Common myeloid progenitor, CD34-positive (primary cell): ENCODE measurements around the gene KCNMA1.

Source experiments
- CTCF ChIA-PET: fragments of 350-600 bp; sonication (Branson Sonifier 250); formaldehyde crosslinking; loops from one replicate; lab custom pipeline; 2021; ENCODE audit warnings: antibody characterized with exemption; lab: Charles Lee
- POLR2A ChIA-PET: fragments of 350-600 bp; sonication (Branson Sonifier 250); formaldehyde crosslinking; loops from one replicate; lab custom pipeline; 2021; ENCODE audit warnings: antibody characterized with exemption; lab: Charles Lee
- DNase-seq, 3 donors: peaks; one replicate each; pipeline versions ENCODE4 v3.0.0 to v3.0.0-alpha.2; 2013
- H3K27ac ChIP-seq, 2 experiments: 1 replicate in 1 of 2; 2 replicates in 1 of 2; pipeline ENCODE4 v1.7.0; 2013; ENCODE audit warnings: inconsistent platforms in 2 of 2, low read length in 2 of 2, mild to moderate bottlenecking in 2 of 2, low read depth in 1 of 2, moderate library complexity in 1 of 2; ENCODE audit not compliant: severe bottlenecking in 2 of 2, insufficient read depth in 1 of 2, poor library complexity in 1 of 2
- H3K27me3 ChIP-seq, 5 experiments: replicated peaks in 2 of 5; 1 replicate in 3 of 5; 2 replicates in 2 of 5; pipeline versions ENCODE4 v1.6.1 to v1.7.0; 2013; ENCODE audit warnings: low read length in 4 of 5, mild to moderate bottlenecking in 2 of 5, moderate library complexity in 2 of 5, inconsistent platforms in 1 of 5; ENCODE audit not compliant: insufficient read depth in 5 of 5, control insufficient read depth in 4 of 5
- H3K36me3 ChIP-seq, 4 experiments: 1 replicate in 2 of 4; 2 replicates in 2 of 4; pipeline versions ENCODE4 v1.6.1 to v1.7.0; 2013; ENCODE audit warnings: low read length in 3 of 4, control low read depth in 1 of 4, mild to moderate bottlenecking in 1 of 4; ENCODE audit not compliant: control insufficient read depth in 4 of 4, insufficient read depth in 4 of 4
- H3K4me1 ChIP-seq, 4 experiments: 1 replicate in 3 of 4; 2 replicates in 1 of 4; pipeline versions ENCODE4 v1.6.1 to v1.7.1; 2013; ENCODE audit warnings: low read length in 3 of 4, mild to moderate bottlenecking in 3 of 4, control low read depth in 1 of 4, inconsistent platforms in 1 of 4, moderate library complexity in 1 of 4; ENCODE audit not compliant: control insufficient read depth in 4 of 4, insufficient read depth in 4 of 4; ENCODE audit errors: control extremely low read depth in 1 of 4
- H3K4me3 ChIP-seq, 7 experiments: 1 replicate in 4 of 7; 2 replicates in 3 of 7; pipeline versions ENCODE4 v1.5.1 to v1.7.0; 2013; ENCODE audit warnings: mild to moderate bottlenecking in 7 of 7, low read length in 6 of 7, moderate library complexity in 6 of 7, inconsistent platforms in 2 of 7, low read depth in 2 of 7, control low read depth in 1 of 7; ENCODE audit not compliant: insufficient read depth in 4 of 7, control insufficient read depth in 1 of 7; ENCODE audit errors: extremely low read depth in 1 of 7
- H3K9me3 ChIP-seq, 5 experiments: 1 replicate in 4 of 5; 2 replicates in 1 of 5; pipeline versions ENCODE4 v1.6.1 to v1.7.1; 2013; ENCODE audit warnings: low read length in 4 of 5, mild to moderate bottlenecking in 2 of 5, inconsistent platforms in 1 of 5, low read depth in 1 of 5, moderate library complexity in 1 of 5; ENCODE audit not compliant: control insufficient read depth in 4 of 5, insufficient read depth in 2 of 5; ENCODE audit errors: control extremely low read depth in 1 of 5
- WGBS: methylation state at CpG from one replicate; pipeline ENCODE4 v1.1.5; 2013; ENCODE audit not compliant: insufficient coverage; 5-methylcytosine and 5-hydroxymethylcytosine counted together

The KCNMA1 gene

GRCh38 chr10:76977046-76977445 lies 660.6 kb downstream of the KCNMA1 start:
- CTCF ChIA-PET, result no interaction called here
- Histone ChIP-seq H3K27ac (no peak overlapping the region), H3K9me3 (no peaks in the 10 kb centered on the region), H3K27me3 (peaks cover 0 to 3% (median 0%) of the 10 kb centered on the region in 5 experiments), H3K4me3 (no peak overlapping the region), H3K4me1 (no peaks in the 10 kb centered on the region), H3K36me3 (no peaks in the 10 kb centered on the region)
- WGBS, result 100% methylated on average over 2 of the region's 3 CpGs
- no peak for DNase-seq
- POLR2A ChIA-PET, result no interaction called here

- DNase-seq, result no peak
- Histone ChIP-seq H3K27ac (no peak overlapping the region), H3K4me1 (no peaks in the 10 kb centered on the region), H3K27me3 (peaks cover 0 to 3% (median 0%) of the 10 kb centered on the region in 5 experiments), H3K9me3 (no peaks in the 10 kb centered on the region), H3K36me3 (no peaks in the 10 kb centered on the region), H3K4me3 (no peak overlapping the region)
- WGBS, result 100% methylated on average over 1 of the region's 1 CpG
- ChIA-PET CTCF (no interaction called here), POLR2A (no interaction called here)
Observed at GRCh38 chr10:76976142-76976541, 661.5 kb downstream of the KCNMA1 start.

GRCh38 chr10:76975126-76975525 lies 662.5 kb downstream of the KCNMA1 start:
- CTCF ChIA-PET, result interaction anchor here (1.0 to 1.3 kb wide), 2 partner anchors 12 to 17 kb away, joined by 3 to 4 read pairs; no protein-coding TSS in a partner anchor
- Histone ChIP-seq H3K4me1 (no peaks in the 10 kb centered on the region), H3K36me3 (no peaks in the 10 kb centered on the region), H3K27ac (no peak overlapping the region), H3K27me3 (peaks cover 0 to 3% (median 0%) of the 10 kb centered on the region in 5 experiments), H3K9me3 (no peaks in the 10 kb centered on the region), H3K4me3 (no peak overlapping the region)
- WGBS, result 100% methylated on average over 1 of the region's 6 CpGs
- POLR2A ChIA-PET, result no interaction called here
- no peak for DNase-seq

GRCh38 chr10:76974017-76974691 lies 663.5 kb downstream of the KCNMA1 start:
- no peak for DNase-seq
- ChIA-PET POLR2A (no interaction called here), CTCF (no interaction called here)
- no peak overlapping the region for H3K4me3 ChIP-seq
- H3K9me3 ChIP-seq, result no peaks in the 10 kb centered on the region
- H3K27me3 ChIP-seq, result peaks cover 0 to 3% (median 0%) of the 10 kb centered on the region in 5 experiments
- no peaks in the 10 kb centered on the region for H3K36me3 ChIP-seq
- H3K27ac ChIP-seq, result no peak overlapping the region
- no peaks in the 10 kb centered on the region for H3K4me1 ChIP-seq
- 92% methylated on average over 9 of the region's 10 CpGs for WGBS

GRCh38 chr10:76973091-76974016 lies 664.3 kb downstream of the KCNMA1 start:
- CTCF ChIA-PET, result interaction anchor here (0.6 kb wide), 1 partner anchor 10 kb away, joined by 3 read pairs; no protein-coding TSS in a partner anchor
- H3K27ac ChIP-seq, result no peak overlapping the region
- H3K4me1 ChIP-seq, result no peaks in the 10 kb centered on the region
- H3K4me3 ChIP-seq, result no peak overlapping the region
- WGBS, result 96% methylated on average over 6 of the region's 10 CpGs
- POLR2A ChIA-PET, result no interaction called here
- no peak for DNase-seq
- H3K36me3 ChIP-seq, result no peaks in the 10 kb centered on the region
- H3K27me3 ChIP-seq, result peaks cover 0 to 3% (median 0%) of the 10 kb centered on the region in 5 experiments
- peaks cover 0 to 2% (median 0%) of the 10 kb centered on the region in 5 experiments for H3K9me3 ChIP-seq

- no peak overlapping the region for H3K4me3 ChIP-seq
- WGBS, result no CpG with 5 or more reads among the region's 2 CpGs
- H3K4me1 ChIP-seq, result no peaks in the 10 kb centered on the region
- H3K36me3 ChIP-seq, result no peaks in the 10 kb centered on the region
- POLR2A ChIA-PET, result no interaction called here
- DNase-seq, result no peak
- H3K27ac ChIP-seq, result no peak overlapping the region
- peaks cover 0 to 3% (median 0%) of the 10 kb centered on the region in 5 experiments for H3K27me3 ChIP-seq
- CTCF ChIA-PET, result interaction anchor here (0.6 kb wide), 1 partner anchor 93 kb away, joined by 3 read pairs; no protein-coding TSS in a partner anchor
- H3K9me3 ChIP-seq, result peaks cover 0 to 2% (median 0%) of the 10 kb centered on the region in 5 experiments
Observed at GRCh38 chr10:76972541-76972940, 665.1 kb downstream of the KCNMA1 start.
